NCI-H1930 (cell line): ENCODE measurements around the gene ALCAM.
A peak's percentile ranks its signal among the peaks of the same experiment; 100 is the strongest.

Source experiments
- DNase-seq, 2 experiments: peaks; one replicate each; lab custom pipeline; 2025; lab: John Stamatoyannopoulos, UW

Gene ALCAM

GRCh38 chr3:105429034-105429762 lies 62.5 kb downstream of the ALCAM start:
- DNase-seq = peak; percentile 68 to 83

DNA sequence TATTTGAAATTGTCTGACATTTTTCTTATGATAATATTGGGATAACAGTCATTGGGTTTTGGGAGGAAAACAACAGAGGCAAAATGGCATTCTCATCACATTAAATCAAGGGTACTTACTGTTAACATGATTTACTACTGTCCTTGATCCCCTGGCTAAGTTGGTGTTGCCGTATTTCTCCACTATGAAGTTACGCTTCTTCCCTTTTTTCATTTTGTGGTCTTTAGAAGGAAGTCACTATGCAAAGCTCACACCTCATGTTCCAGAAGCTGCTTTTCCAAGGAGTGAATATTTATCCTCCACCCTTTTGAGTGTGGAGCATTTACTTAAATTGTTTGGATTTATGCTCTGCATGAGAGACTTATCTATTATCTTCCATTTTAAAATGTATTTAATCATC lies 63.7 kb downstream of the ALCAM start:
- no peak for DNase-seq

- no peak for DNase-seq
These were observed 64.5 kb downstream of the ALCAM start for GRCh38 chr3:105431200-105431599.

- no peak for DNase-seq
These were observed 68.6 kb downstream of the ALCAM start for GRCh38 chr3:105435277-105435676.

- no peak for DNase-seq
These were observed 70.0 kb downstream of the ALCAM start for GRCh38 chr3:105436687-105437086.

DNA sequence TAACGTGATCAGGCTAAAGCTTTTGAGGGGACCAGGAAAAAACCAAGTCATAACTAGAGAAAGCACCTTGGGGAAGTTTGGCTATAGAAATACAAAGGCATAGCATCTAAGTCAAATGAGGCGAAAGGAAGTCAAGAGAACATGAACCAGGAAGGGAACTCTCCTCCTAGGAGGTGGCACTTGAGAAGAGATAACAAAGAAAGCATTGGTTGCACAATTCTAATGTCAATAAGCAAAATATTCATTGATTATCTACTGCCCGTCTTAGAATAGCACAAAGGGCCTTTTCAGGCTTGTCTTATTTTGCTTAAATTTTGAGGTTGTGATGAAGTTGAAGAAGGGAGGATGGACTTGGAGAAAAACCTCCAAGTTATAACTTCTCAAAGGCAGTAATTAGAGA lies 73.4 kb downstream of the ALCAM start:
- no peak for DNase-seq

DNA sequence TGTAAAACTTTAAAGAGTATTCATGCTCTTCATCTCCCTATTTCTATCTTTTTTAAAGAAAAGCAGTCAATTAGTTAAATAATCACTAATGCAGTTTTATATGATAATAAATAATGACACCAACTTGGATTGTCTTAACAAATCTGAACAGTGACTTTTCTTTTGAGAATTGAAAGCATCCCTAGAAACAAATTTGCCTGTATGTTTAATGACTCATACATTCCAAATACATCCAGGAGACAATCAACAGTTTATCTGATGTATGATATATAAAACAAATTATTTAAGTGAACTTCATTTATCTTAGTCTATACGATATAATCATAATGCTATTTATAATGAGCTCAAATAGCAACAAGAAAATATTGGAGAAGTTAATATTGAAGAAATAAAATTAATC lies 78.0 kb downstream of the ALCAM start:
- DNase-seq = no peak

DNA sequence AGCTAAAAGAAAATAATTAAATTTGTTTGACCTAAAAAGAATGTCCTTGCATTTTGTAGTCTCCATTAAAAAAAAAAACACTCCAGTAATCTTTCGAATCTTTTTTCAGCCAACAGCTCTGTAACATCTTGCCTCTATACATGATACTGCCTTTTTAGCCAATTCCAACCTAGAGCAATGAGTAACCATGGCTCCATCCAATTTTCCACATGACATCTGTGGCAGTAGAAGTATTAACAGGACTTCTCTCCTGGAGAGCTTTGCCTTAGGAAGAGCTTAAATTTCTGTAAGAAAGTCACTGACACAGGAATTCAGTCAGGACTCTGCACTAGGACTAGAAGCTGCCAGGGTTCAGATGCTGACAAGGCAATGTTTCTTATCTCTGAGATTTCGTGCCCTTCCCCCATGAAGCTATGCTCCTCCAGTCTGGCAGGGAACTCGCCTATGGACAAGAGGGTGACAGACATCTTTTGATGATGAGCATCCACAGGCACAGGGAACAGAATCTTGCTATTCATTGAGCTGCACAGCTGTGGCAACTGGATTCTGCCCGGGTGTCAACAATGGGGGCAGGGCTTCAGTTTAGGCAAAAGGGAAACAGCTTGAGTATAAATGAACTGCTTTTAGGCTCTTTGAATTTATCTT lies 81.8 kb downstream of the ALCAM start:
- no peak for DNase-seq

DNA sequence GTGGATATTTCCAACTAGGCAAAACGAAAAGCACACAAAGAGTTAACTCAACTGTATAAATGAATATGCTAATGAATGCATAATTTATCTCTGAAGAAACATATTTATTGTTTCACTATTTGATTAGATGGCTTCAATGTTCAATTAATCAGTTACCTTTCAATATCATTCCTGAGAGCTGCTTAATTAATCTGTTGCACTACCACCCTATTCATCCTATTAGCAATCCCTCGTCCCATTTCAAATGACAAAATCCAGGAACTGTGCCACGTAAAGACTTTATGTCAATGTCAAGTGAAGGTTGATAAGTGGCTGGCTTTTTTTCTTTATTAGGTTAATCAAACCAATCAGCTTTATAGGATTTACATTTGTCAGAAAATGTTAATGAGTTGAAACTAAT lies 82.7 kb downstream of the ALCAM start:
- no peak for DNase-seq

GRCh38 chr3:105456017-105456416 lies 89.3 kb downstream of the ALCAM start:
- DNase-seq = no peak

DNA sequence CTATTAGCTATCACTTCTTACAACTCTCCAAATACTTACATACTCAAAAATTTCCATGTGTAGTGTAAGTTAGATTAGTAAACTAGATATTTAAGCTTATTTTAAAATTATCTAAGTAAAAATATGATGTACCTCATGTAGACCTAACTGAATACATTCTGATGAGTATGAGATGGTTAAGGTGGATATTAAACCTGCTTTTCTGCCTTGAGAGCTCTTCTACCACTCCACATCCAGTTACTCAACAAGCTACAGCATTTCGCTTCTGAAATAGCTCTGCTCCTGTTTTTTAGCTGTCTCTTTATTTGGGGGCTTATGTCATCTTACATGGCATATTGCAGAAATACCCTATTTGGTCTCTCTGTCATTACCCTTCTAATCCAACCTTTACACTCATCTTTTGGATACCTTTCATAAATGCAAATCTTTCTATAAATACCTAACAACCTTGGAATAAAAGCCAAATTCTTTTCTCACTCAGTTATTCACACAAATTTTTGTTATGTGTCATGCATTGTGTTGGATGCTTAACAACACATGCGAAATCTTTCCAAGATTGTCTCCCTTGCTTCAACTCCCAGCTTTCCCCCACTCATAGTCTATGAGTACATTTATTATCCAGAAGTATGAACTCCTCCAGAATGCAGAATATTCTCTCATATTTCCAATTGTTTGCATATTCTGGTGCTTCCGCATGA lies 92.0 kb downstream of the ALCAM start:
- DNase-seq = no peak

DNA sequence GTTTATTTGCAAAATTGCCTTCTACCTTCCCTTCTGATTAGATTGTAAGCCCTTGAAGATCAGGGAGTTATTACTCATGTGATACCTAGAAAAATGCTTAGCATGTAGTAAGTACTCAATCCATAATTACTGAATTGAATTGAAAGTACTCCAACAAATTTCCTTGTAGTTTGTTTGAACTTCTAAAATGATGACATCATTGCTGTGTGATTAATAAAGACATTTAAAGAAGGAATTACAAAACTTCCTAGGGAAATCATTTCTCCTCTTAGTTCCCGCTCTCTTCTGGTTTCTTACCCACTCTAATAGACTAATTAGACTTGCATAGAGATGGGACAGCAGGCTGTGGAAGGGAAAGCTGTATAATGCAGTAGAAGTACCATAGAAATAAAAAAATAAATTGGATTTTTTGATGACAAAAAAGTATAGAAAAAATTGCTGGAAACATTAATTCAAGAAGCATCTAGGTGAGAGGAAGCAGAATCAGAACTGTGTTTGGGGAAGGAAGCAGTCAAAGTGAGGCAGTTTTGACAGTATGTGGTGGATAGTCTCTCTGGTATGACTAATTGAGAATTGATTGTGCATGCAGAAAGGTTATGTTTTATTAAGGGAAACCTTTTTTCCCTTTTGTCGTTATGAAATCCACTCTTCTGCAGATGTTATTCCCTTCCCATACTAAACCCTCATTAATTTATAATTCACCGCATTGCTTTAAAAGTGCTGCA lies 93.0 kb downstream of the ALCAM start:
- no peak for DNase-seq

- DNase-seq = no peak
These were observed 96.9 kb downstream of the ALCAM start for GRCh38 chr3:105463620-105464019.

- DNase-seq = no peak
These were observed 98.6 kb downstream of the ALCAM start for GRCh38 chr3:105465251-105465853.

GRCh38 chr3:105466072-105466471 lies 99.4 kb downstream of the ALCAM start:
- no peak for DNase-seq

DNA sequence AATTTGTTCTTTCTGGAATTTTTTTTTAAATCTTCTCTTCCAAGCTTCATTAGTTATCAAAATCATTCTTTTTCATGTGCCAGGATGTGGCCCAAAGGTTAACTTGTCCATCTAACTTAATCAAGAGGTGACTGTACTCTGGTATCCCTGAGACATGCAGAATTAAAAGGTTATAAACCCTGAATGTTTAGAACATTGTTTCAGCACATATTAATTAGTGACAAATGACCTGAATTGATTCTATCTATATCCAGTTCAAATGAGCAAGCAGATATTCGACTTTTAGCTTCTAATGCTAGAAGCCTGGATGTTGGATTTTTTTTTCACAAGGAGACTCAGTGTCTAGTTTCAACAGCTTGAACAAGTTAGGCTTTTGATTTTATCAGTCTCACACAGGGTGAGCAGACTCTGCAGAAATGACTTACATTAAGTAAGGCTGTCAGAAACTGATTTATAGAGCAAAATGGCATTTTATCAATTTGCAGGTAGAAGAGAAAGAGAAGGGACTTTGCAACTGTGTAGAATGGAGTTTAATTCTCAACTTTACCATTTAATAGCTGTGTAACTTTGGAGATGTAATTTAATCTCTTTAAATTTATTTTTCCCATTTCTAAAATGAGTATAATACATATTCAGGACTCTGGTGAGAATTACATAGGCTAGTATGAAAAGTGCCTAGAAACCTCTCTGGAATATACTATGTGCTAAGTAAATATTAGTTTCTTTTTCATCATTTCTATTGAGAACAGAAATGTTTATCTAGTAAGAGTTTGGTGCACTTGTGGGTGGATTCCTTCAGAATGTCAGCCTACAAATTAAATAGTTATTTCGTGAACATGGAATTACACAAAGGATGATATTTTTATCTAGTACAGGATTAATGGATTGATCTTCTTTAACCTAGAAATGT lies 100.0 kb downstream of the ALCAM start:
- no peak for DNase-seq

DNA sequence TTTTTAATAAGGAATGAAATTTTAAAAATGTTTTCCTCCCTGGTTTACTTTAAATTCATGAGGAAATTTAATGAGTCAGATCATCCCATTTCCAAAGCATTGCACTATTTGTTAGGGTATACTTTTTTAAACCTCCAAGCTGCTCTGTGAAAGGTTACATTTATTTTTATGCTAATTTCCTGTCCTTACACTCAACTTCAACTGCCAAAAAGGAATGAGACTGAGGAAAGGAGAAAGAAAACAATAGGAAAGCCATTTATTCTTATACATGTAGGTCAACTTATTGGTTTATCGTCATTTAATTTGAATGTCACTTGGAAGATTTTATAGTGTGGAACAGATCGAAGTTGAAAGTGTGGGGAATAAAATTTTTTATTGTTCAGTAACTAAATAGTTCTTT lies 104.1 kb downstream of the ALCAM start:
- DNase-seq = no peak

- no peak for DNase-seq
These were observed 107.0 kb downstream of the ALCAM start for GRCh38 chr3:105473521-105474223.

DNA sequence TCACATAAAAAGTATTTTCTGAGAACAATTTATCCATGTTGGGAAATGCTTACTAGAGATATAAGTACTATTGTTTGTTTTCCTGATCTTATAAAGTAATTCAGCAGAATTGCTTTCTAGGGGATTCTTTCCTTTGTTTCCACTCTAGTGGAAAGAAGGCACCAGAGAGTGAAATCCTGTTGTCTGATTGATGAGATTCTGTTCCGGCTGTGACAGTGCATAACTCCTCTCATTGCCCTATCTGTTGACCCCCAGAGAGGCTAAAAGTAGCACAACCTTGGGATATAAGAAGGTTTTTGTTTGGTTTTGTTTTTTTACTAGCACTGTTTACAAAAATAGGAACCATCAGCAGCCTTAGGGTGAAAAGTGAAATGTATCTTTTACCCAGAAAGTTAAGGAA lies 114.1 kb downstream of the ALCAM start:
- DNase-seq = no peak

- DNase-seq = no peak
These were observed 116.8 kb downstream of the ALCAM start for GRCh38 chr3:105483476-105483875.
